Stomach smooth muscle (tissue), 2 donors: ENCODE measurements around the gene ZNF575.
A peak's percentile ranks its signal among the peaks of the same experiment; 100 is the strongest.
"Not testable (repeated sequence)": the region's sequence is repeated elsewhere in the genome, so short reads cannot be mapped to it uniquely, and the experiment has no call there.

Experiments used
- H3K27ac ChIP-seq: one replicate; pipeline ENCODE4 v1.7.0; 2013; ENCODE audit warnings: mild to moderate bottlenecking, low read length, inconsistent platforms
- H3K27me3 ChIP-seq, 2 donors: one replicate each; pipeline ENCODE4 v1.7.0; 2013; ENCODE audit warnings: low read length in 2 of 2; ENCODE audit not compliant: insufficient read depth in 2 of 2, control insufficient read depth in 1 of 2
- H3K36me3 ChIP-seq, 2 donors: one replicate each; pipeline ENCODE4 v1.7.0; 2013; ENCODE audit warnings: low read length in 2 of 2; ENCODE audit not compliant: control insufficient read depth in 2 of 2, insufficient read depth in 2 of 2
- H3K4me1 ChIP-seq: one replicate; pipeline ENCODE4 v1.7.0; 2013; ENCODE audit warnings: low read length; ENCODE audit not compliant: control insufficient read depth, insufficient read depth
- H3K4me3 ChIP-seq, 2 donors: one replicate each; pipeline ENCODE4 v1.7.0; 2013; ENCODE audit warnings: low read length in 2 of 2
- H3K9ac ChIP-seq, 2 donors: one replicate each; pipeline ENCODE4 v1.7.0; 2013; ENCODE audit warnings: low read length in 2 of 2, mild to moderate bottlenecking in 1 of 2
- H3K9me3 ChIP-seq, 2 donors: one replicate each; pipeline ENCODE4 v1.7.0; 2013; ENCODE audit warnings: low read length in 2 of 2; ENCODE audit not compliant: control insufficient read depth in 2 of 2
- donor health status: healthy.
- donor health status: Pancreatic carcinoma.

Gene ZNF575

DNA sequence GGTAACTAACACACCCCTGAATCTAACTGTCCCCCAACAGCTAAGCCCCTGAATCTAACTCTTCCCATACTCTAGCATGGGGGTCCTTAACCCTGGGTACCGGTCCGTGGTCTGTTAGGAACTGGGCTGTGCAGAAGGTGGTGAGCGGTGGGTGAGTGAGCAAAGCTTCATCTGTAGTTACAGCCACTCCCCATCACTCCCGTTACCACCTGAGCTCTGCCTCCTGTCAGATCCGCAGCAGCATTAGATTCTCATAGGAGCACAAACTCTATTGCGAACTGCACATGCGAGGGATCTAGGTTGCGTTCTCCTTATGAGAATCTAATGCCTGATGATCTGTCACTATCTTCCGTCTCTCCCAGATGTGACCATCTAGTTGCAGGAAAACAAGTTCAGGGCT is 22.3 kb upstream of the ZNF575 start:
- no peak overlapping the region for H3K4me3 ChIP-seq
- H3K27ac ChIP-seq = no peak overlapping the region

GRCh38 chr19:43511324-43511723 is 21.7 kb upstream of the ZNF575 start:
- H3K9ac ChIP-seq = no peak overlapping the region
- H3K4me1 ChIP-seq = no peaks in the 10 kb centered on the region
- H3K9me3 ChIP-seq = no peaks in the 10 kb centered on the region
- H3K27me3 ChIP-seq = no peaks in the 10 kb centered on the region
- peaks cover 11 to 15% of the 10 kb centered on the region in 2 donors for H3K36me3 ChIP-seq
- H3K4me3 ChIP-seq = no peak overlapping the region
- H3K27ac ChIP-seq = no peak overlapping the region

More for the DNA sequence above, 22.3 kb upstream of the ZNF575 start:
- Histone ChIP-seq H3K27me3 (no peaks in the 10 kb centered on the region), H3K36me3 (peaks cover 11 to 15% of the 10 kb centered on the region in 2 donors), H3K9ac (no peak overlapping the region), H3K4me1 (no peaks in the 10 kb centered on the region), H3K9me3 (no peaks in the 10 kb centered on the region)

DNA sequence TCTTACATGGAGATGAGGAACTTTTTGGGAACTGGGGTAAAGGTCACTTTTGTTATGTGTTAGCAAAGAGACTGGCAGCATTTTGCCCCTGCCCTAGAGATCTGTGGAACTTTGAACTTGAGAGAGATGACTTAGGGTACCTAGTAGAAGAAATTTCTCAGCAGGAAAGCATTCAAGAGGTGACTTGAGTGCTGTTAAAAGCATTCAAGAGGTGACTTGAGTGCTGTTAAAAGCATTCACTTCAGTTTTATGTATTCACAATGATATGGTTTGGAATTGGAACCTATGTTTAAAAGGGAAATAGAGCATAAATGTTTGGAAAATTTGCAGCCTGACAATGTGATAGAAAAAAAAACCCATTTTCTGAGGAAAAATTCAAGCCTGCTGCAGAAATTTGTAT is 20.6 kb upstream of the ZNF575 start:
- peaks cover 11 to 15% of the 10 kb centered on the region in 2 donors for H3K36me3 ChIP-seq

GRCh38 chr19:43518051-43518450 is 14.9 kb upstream of the ZNF575 start:
- Histone ChIP-seq H3K9ac (no peak overlapping the region), H3K36me3 (no peaks in the 10 kb centered on the region), H3K27ac (no peak overlapping the region), H3K9me3 (no peaks in the 10 kb centered on the region), H3K4me1 (no peaks in the 10 kb centered on the region), H3K4me3 (no peak overlapping the region), H3K27me3 (no peaks in the 10 kb centered on the region)

More for the DNA sequence above, 20.6 kb upstream of the ZNF575 start:
- H3K27ac ChIP-seq, H3K4me1 ChIP-seq, H3K4me3 ChIP-seq, H3K9me3 ChIP-seq, H3K27me3 ChIP-seq, H3K9ac ChIP-seq: not testable (repeated sequence)

DNA sequence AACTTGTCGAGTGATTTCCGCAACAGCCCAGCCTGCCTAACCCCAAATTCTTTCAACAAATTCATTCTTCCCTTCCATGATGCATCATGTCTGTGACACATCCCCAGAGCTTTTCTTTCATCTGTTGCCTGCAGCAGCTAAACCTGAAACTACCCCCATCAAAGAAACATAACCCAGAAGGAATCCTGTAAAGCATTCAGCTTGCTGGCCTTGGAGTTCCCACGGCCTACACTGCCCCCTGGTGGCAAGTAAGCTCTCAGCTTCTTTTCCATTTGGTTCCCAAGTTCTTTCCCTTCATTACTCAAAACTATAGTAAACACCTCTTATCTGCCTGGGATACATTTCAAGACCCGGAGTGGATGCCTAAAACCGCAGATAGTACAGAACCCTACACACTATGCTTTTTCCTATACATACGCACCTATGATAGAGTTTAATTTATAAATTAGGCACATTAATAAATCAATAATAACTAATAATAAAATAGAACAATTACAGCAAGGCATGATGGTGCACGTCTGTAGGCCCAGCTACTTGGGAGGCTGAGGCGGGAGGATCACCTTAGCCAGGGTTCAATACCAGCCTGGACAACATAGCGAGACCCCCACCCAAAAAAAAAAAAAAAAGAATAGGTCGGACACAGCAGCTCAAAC is 13.4 kb upstream of the ZNF575 start:
- Histone ChIP-seq H3K9ac (no peak overlapping the region), H3K27me3 (no peaks in the 10 kb centered on the region), H3K4me1 (peaks cover 5% of the 10 kb centered on the region), H3K27ac (no peak overlapping the region), H3K4me3 (no peak overlapping the region), H3K36me3 (no peaks in the 10 kb centered on the region), H3K9me3 (no peaks in the 10 kb centered on the region)

GRCh38 chr19:43522929-43523328 is 10.1 kb upstream of the ZNF575 start:
- Histone ChIP-seq H3K4me1 (peaks cover 24% of the 10 kb centered on the region), H3K36me3 (no peaks in the 10 kb centered on the region)

DNA sequence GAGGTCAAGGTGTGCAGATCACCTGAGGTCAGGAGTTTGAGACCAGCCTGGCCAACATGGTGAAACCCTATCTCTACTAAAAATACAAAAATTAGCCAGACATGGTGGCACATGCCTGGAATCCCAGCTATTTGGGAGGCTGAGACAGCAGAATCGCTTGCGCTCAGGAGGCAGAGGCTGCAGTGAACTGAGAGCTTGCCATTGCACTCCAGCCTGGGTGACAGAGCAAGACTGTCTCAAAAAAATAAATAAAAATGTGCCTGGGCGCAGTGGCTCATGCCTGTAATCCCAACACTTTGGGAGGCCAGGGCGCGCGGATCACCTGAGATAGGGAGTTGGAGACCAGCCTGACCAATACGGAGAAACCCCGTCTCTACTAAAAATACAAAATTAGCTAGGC is 9.3 kb upstream of the ZNF575 start:
- H3K9me3 ChIP-seq, H3K36me3 ChIP-seq, H3K9ac ChIP-seq, H3K27me3 ChIP-seq, H3K4me3 ChIP-seq, H3K27ac ChIP-seq: not testable (repeated sequence)
- H3K4me1 ChIP-seq = peaks cover 24% of the 10 kb centered on the region

More at GRCh38 chr19:43522929-43523328, 10.1 kb upstream of the ZNF575 start:
- H3K9me3 ChIP-seq = no peaks in the 10 kb centered on the region
- H3K9ac ChIP-seq = no peak overlapping the region
- H3K27ac ChIP-seq = no peak overlapping the region
- H3K4me3 ChIP-seq = no peak overlapping the region
- H3K27me3 ChIP-seq = no peaks in the 10 kb centered on the region

DNA sequence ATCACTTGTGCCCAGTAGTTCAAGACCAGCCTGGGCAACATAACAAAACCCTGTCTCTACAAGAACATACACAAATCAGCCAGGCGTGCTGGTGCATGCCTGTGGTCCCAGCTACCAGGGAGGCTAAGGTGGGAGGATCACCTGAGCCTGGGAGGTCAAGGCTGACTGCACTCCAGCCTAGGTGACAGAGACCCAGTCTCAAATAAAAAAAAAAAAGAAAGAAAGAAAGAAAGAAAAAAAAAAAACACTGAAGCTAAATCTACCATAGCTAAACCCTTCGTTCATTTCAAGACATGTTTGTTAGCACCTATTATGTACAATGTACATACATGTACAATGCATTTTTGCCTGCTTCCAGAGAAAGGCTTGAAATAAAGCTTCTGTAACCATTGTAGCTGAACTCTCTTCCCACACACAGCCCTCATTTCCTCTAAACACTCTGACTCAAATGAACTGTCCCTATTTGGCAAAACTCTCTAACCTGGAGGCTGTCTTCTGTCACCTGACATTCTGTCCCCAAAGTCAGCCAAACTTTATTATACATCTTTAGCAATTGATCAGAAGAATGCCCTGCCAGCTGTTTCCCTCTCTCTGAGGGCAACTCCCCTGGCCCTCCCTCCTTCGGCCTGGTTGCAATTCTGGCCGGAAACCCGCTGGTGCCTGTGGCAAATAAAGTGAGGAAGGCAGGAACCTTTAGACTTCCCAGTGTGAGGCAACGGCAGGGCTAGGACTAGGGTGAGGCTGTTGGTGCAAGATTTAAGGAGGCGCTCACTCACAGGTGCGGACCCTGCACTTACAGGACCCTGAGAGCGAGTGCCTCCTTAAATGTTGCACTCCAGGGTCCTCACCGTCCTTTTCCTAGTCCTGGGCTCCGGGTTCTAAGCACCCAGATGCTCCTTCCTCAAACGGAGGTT is 7.8 kb upstream of the ZNF575 start:
- Histone ChIP-seq H3K36me3 (no peaks in the 10 kb centered on the region), H3K4me1 (peaks cover 24% of the 10 kb centered on the region), H3K9ac (peak overlapping the region; percentile 82 to 84), H3K27me3 (no peaks in the 10 kb centered on the region), H3K9me3 (no peaks in the 10 kb centered on the region), H3K27ac (peak overlapping the region; percentile 76), H3K4me3 (peak overlapping the region; percentile 88 to 92)

DNA sequence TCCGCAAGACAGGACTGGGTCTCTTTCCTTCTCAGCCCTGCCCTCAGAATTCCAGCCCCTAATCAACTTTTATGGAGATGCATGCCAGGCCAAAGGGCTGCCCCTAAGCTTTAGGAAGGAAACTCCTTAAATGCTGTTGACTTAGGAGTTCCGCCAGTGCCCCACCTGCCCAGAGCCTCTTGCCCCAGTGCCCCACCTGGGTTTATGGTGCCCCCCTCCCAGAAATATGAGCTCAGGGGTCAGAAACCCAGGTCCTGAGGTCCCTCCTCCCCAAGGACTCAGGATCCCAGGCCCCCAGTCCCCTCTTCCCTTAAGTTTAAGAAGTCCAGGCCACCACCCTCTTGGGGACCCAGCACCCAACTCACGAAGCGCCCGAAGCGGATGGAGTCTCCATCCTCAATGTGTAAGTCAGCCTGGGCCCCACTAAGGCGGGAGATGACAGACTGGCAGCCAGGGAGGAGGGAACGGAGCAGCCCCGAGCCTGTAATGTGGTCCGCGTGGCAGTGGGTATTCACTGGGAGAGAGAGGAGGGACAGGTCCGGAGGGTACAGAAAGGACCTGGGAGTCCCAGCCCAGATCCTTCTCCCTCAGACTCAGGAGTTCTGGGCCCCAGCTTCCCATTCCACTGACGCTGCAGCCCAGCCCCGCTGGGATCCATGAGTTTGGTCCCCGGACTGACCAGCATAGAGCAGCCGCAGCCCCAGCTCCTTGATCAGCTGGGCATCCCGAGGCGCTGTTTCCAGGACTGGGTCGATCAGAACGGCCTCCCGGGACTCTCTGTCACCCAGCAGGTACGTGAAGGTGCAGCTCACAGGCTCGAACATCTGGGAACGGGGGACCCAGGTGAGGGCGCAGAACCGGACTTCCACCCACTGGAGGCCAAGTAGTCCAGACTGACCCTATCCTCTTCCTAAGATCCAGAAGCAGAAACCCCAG is 6.9 kb upstream of the ZNF575 start:
- peak overlapping the region; percentile 82 to 84 for H3K9ac ChIP-seq
- peaks cover 24% of the 10 kb centered on the region for H3K4me1 ChIP-seq
- no peaks in the 10 kb centered on the region for H3K36me3 ChIP-seq
- peak overlapping the region; percentile 88 to 92 for H3K4me3 ChIP-seq
- H3K9me3 ChIP-seq = no peaks in the 10 kb centered on the region
- peak overlapping the region; percentile 76 for H3K27ac ChIP-seq
- H3K27me3 ChIP-seq = no peaks in the 10 kb centered on the region
